ENCODE measurements around the gene AKAP12. TPM values are rescaled to one million over a fixed set of nuclear protein-coding genes. Genes with fewer than 3 reads are reported as not detected.

Gene AKAP12
- polyA plus RNA-seq, 1 donor from 2014 or later = 21.5 TPM

DNA sequence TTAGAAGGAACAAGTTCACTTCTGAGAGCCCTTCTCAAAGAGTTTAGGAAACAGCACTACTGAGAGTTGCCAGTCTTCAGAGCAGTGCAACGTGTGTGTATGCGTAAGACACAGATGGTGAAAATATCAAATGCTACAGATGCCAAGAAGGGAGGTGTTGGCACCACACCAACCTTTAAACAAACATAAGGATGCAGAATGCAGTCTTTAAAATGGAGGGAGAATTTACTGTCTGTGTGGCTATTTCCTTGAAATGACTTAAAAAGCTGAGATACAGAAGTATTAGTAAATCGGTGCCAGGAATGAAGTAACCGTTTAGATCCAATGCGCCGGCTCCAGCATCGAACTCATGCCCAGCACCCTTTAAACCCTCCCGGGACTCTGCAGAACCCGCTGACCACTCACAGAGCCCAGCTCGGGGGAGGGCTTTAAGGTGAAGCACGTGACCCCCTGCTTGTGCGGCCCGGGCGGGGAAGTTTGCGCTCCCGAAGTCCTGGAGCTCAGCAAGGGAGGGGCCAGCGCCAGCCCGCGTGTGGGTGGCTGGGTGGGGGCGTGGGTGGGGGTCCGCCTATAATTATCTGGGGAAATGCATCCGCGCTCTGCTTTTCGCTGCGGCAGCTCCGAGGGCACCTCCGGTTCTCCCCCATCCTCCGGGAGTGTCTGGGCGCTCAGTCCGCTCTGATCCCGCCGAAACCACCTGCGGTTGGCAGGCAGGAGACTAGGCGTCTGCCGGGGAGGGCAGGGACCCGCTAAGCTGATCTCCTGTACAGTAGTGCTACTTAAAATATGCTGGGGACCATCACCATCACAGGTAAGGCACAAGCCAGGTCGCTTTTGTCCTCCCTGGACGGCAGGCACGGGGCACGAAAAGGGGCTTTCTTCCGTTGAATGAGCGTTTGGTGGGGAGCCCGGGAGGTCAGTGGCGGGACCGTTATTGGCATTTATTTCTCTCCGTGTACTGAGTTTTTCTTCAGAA, 85.6 kb downstream of the AKAP12 start:
- no peaks in the 10 kb centered on the region for H3F3A ChIP-seq (ENCODE audit: insufficient read depth, low read length, poor library complexity, severe bottlenecking)
- H2AFZ ChIP-seq (ENCODE audit: low read depth, low read length) = no peak overlapping the region
- H3K9me3 ChIP-seq (ENCODE audit: low read length) = no peaks in the 10 kb centered on the region

DNA sequence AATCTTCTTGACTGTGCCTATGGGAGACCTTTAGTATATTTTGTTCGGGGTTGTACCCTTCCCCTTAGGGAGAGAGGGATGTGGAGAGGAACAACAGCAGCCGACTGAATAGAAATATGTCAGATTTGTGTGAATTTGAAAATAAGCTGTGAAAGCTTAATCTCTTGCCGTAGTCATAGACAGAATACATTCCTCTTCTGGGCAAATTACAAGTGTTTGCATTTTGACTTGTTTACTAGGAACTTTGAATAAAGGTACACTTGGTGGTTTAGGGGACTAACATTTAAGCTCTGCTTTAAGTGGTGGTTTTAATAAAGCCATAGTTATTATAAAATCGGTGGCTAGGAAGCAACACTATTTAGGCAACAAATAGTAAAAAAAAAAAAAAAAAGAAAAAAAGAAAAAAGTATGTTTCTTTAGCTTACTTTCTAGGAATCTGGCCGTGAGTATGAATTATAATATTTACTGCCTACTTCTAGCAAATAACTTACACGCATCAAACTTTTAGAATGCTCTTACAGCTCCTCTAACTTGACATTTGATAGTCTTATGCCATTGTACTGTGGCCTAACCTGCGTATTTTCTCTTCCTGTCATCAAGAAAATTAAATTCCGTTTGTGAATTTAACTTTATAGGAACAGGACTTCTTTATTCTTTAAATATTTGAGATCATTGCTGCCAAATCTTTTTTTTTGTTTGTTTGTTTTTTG, 86.5 kb downstream of the AKAP12 start:
- H3K36me3 ChIP-seq (ENCODE audit: insufficient read depth, low read length) = no peaks in the 10 kb centered on the region
- no peaks in the 10 kb centered on the region for H3K9me3 ChIP-seq (ENCODE audit: low read length)
- no peaks in the 10 kb centered on the region for H3K79me2 ChIP-seq (replicated peaks; ENCODE audit: insufficient read depth, low read length)
- TF ChIP-seq POLR2AphosphoS5 (IDR thresholded peaks at IDR 0.05) = no peak
- no peak for TF ChIP-seq SMC3 (conservative IDR thresholded peaks at IDR 0.05; ENCODE audit: poor library complexity)
- TF ChIP-seq, protein P1, sequence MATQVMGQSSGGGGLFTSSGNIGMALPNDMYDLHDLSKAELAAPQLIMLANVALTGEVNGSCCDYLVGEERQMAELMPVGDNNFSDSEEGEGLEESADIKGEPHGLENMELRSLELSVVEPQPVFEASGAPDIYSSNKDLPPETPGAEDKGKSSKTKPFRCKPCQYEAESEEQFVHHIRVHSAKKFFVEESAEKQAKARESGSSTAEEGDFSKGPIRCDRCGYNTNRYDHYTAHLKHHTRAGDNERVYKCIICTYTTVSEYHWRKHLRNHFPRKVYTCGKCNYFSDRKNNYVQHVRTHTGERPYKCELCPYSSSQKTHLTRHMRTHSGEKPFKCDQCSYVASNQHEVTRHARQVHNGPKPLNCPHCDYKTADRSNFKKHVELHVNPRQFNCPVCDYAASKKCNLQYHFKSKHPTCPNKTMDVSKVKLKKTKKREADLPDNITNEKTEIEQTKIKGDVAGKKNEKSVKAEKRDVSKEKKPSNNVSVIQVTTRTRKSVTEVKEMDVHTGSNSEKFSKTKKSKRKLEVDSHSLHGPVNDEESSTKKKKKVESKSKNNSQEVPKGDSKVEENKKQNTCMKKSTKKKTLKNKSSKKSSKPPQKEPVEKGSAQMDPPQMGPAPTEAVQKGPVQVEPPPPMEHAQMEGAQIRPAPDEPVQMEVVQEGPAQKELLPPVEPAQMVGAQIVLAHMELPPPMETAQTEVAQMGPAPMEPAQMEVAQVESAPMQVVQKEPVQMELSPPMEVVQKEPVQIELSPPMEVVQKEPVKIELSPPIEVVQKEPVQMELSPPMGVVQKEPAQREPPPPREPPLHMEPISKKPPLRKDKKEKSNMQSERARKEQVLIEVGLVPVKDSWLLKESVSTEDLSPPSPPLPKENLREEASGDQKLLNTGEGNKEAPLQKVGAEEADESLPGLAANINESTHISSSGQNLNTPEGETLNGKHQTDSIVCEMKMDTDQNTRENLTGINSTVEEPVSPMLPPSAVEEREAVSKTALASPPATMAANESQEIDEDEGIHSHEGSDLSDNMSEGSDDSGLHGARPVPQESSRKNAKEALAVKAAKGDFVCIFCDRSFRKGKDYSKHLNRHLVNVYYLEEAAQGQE (IDR thresholded peaks at IDR 0.05; ENCODE audit: borderline replicate concordance) = no peak
- no peak for TF ChIP-seq EZH2 (IDR thresholded peaks at IDR 0.05; ENCODE audit: borderline replicate concordance, insufficient read depth, low read length, poor library complexity, severe bottlenecking)
- TF ChIP-seq RAD21 (conservative IDR thresholded peaks at IDR 0.05) = no peak
- H3K4me3 ChIP-seq (ENCODE audit: low read length) = no peak overlapping the region
- H3K9ac ChIP-seq (ENCODE audit: low read length) = no peak overlapping the region
- no peak overlapping the region for H2AFZ ChIP-seq (ENCODE audit: low read depth, low read length)
- no peaks in the 10 kb centered on the region for H3F3A ChIP-seq (ENCODE audit: insufficient read depth, low read length, poor library complexity, severe bottlenecking)
- H4K20me1 ChIP-seq (ENCODE audit: insufficient read depth) = no peaks in the 10 kb centered on the region
- H3K27ac ChIP-seq (ENCODE audit: low read length) = no peak overlapping the region
- H3K9me2 ChIP-seq (ENCODE audit: insufficient read depth, low read length) = no peaks in the 10 kb centered on the region
- no peak overlapping the region for H3K4me2 ChIP-seq (ENCODE audit: low read length)
- peaks cover 3% of the 10 kb centered on the region for H3K27me3 ChIP-seq (ENCODE audit: insufficient read depth, low read depth, low read length)

More for the DNA sequence above, 85.6 kb downstream of the AKAP12 start:
- Histone ChIP-seq H3K4me2 (ENCODE audit: low read length) (no peak overlapping the region), H3K9me2 (ENCODE audit: insufficient read depth, low read length) (no peaks in the 10 kb centered on the region), H4K20me1 (ENCODE audit: insufficient read depth) (no peaks in the 10 kb centered on the region), H3K79me2 (replicated peaks; ENCODE audit: insufficient read depth, low read length) (no peaks in the 10 kb centered on the region), H3K27ac (ENCODE audit: low read length) (no peak overlapping the region), H3K36me3 (ENCODE audit: insufficient read depth, low read length) (no peaks in the 10 kb centered on the region), H3K4me3 (ENCODE audit: low read length) (no peak overlapping the region), H3K27me3 (ENCODE audit: insufficient read depth, low read depth, low read length) (peaks cover 3% of the 10 kb centered on the region), H3K9ac (ENCODE audit: low read length) (no peak overlapping the region)
- no peak for TF ChIP-seq EP300 (conservative IDR thresholded peaks at IDR 0.05; ENCODE audit: poor library complexity, severe bottlenecking)
- no peak for TF ChIP-seq EZH2 (IDR thresholded peaks at IDR 0.05; ENCODE audit: borderline replicate concordance, insufficient read depth, low read length, poor library complexity, severe bottlenecking)
- no peak for TF ChIP-seq TAF1 (IDR thresholded peaks at IDR 0.05; ENCODE audit: low read depth)
- TF ChIP-seq MXI1 (conservative IDR thresholded peaks at IDR 0.05; ENCODE audit: poor library complexity, severe bottlenecking) = no peak
- TF ChIP-seq SMC3 (conservative IDR thresholded peaks at IDR 0.05; ENCODE audit: poor library complexity) = no peak
- no peak for TF ChIP-seq RAD21 (conservative IDR thresholded peaks at IDR 0.05)
- TF ChIP-seq, protein P2, sequence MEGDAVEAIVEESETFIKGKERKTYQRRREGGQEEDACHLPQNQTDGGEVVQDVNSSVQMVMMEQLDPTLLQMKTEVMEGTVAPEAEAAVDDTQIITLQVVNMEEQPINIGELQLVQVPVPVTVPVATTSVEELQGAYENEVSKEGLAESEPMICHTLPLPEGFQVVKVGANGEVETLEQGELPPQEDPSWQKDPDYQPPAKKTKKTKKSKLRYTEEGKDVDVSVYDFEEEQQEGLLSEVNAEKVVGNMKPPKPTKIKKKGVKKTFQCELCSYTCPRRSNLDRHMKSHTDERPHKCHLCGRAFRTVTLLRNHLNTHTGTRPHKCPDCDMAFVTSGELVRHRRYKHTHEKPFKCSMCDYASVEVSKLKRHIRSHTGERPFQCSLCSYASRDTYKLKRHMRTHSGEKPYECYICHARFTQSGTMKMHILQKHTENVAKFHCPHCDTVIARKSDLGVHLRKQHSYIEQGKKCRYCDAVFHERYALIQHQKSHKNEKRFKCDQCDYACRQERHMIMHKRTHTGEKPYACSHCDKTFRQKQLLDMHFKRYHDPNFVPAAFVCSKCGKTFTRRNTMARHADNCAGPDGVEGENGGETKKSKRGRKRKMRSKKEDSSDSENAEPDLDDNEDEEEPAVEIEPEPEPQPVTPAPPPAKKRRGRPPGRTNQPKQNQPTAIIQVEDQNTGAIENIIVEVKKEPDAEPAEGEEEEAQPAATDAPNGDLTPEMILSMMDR (IDR thresholded peaks at IDR 0.05; ENCODE audit: poor library complexity, severe bottlenecking) = no peak
- no peak for TF ChIP-seq POLR2AphosphoS5 (IDR thresholded peaks at IDR 0.05)
- TF ChIP-seq, protein P1 (IDR thresholded peaks at IDR 0.05; ENCODE audit: borderline replicate concordance) = no peak

Measured in neural cell (in vitro differentiated cells).